GM18511 (cell line): ENCODE data around the gene GALNTL6.

Source experiments
- ATAC-seq: cut with Tn5 transposase; IDR thresholded peaks from one replicate; pipeline ENCODE4 v1.9.1; 2021; ENCODE audit warnings: mild to moderate bottlenecking, moderate library complexity; ENCODE audit not compliant: unreplicated experiment

The GALNTL6 gene

GRCh38 chr4:171812665-171813525, at the start of gene GALNTL6:
Gene GALNTL6 (plus strand): TSS chr4:171813404.
- ATAC-seq: peak; percentile 60

DNA sequence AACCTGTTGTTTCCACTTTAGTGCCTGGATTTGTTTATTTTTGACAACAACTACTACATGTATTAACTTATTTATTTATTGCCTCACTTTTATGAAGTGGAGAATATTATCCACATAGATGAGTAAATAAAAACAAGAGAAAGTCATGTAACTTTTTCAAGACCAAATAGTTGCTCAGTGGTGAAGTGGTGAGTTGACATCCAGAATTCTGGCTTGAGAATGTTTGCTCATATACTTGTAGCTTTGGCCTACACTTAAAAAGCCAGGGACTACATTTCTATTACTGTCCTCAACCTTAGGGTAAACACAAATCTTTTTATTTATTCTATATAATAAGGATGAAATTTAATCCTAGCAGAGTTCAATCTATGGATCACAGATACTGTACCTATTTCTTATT, 47.7 kb upstream of the GALNTL6 start:
- no peak for ATAC-seq

DNA sequence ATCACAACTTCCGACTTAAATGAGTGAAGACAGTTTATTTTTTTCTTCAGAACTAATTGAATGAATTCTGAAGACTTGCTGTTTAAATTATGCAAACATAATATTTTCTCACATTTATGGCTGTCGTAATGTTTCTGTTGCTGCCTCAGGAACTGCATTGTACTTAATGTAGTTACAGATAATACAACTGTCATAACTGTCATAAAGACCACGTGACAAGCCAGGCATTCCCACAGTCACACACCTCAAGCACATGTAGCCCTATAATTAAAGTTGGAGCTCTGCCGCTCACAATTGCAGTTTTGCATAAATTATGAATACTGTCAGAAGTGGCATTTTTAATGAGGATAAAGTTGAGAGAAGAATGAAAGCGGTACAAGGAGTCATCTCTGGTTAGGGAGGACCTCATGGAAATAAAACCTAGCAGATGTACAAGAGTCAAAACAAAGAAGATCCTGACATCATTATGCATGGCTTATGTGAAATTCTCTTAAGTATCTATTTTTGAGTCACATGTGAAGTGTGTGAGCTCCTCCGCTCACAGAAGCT, 38.5 kb upstream of the GALNTL6 start:
- ATAC-seq: no peak

GRCh38 chr4:171779301-171779700, 33.9 kb upstream of the GALNTL6 start:
- ATAC-seq: no peak

GRCh38 chr4:171785388-171785787, 27.8 kb upstream of the GALNTL6 start:
- no peak for ATAC-seq

DNA sequence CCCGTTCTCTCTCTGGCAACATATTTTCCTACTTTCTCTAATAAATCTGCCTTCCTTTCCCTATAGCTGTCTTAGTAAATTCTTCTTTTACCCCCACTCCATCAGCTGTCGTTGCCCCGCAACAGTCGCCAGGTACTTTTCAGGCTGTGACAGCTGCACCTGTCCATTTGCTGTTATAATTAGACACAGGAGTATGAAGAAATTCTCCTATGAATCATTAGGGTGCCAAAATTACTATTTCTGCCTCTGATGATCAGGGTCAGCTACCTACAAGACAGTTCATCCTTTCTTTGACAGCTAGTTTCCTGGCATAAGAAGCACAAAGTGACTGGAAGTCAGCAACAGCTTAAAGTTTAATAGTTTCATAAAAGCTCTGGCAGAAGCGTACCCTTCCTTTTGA, 19.5 kb upstream of the GALNTL6 start:
- no peak for ATAC-seq

GRCh38 chr4:171794528-171794927, 18.7 kb upstream of the GALNTL6 start:
- no peak for ATAC-seq

GRCh38 chr4:171809854-171810253, 3.4 kb upstream of the GALNTL6 start:
- no peak for ATAC-seq

- ATAC-seq: no peak
Observed at GRCh38 chr4:171812333-171812664, 905 bp upstream of the GALNTL6 start.

GRCh38 chr4:171813526-171814250, 484 bp downstream of the GALNTL6 start:
- peak; percentile 32 for ATAC-seq

GRCh38 chr4:171814545-171814944, 1.3 kb downstream of the GALNTL6 start:
- ATAC-seq: no peak

DNA sequence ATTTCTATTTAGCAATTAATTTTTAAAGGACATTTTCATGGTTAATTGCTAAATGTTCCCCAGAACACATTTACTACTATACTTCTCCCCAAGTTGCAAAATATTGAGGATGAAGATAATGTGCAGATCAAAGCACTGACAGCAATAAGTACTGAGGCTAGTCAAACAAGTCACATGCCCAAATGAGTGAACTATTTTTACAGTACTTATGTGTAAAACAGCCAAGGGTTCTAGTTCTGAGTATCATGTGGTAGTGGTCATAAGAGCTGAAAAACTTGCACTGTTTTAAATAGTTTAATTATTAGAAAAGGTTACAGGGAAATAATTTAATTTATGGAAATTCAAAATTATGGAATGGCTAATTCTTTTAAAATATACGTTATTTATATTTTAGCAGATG, 3.8 kb downstream of the GALNTL6 start:
- peak; percentile 43 for ATAC-seq

DNA sequence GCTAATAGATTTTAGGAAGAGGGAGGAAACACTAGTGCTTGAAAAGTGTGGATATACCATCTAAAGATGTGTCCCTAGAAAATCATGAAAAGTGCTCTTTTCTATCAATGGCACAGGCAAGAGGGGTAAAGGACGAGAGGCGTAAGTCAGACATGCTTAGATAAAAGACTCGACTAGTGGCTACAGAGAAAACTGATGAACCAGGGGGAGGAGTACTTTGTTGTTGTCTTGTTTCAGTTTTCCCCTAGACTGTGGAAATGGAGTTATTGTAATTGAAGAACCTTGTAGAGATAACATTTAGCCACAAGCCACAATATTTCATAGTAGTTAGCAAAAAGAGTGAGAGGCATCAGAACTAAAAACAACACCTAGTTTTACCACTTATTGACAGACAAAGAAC, 21.4 kb downstream of the GALNTL6 start:
- ATAC-seq: no peak

GRCh38 chr4:171843456-171843855, 30.3 kb downstream of the GALNTL6 start:
- ATAC-seq: no peak

GRCh38 chr4:171846232-171846631, 33.0 kb downstream of the GALNTL6 start:
- ATAC-seq: peak; percentile 74

- no peak for ATAC-seq
Observed at GRCh38 chr4:171846893-171847292, 33.7 kb downstream of the GALNTL6 start.

GRCh38 chr4:171847751-171848150, 34.5 kb downstream of the GALNTL6 start:
- no peak for ATAC-seq

GRCh38 chr4:171849686-171850222, 36.5 kb downstream of the GALNTL6 start:
- ATAC-seq: no peak

DNA sequence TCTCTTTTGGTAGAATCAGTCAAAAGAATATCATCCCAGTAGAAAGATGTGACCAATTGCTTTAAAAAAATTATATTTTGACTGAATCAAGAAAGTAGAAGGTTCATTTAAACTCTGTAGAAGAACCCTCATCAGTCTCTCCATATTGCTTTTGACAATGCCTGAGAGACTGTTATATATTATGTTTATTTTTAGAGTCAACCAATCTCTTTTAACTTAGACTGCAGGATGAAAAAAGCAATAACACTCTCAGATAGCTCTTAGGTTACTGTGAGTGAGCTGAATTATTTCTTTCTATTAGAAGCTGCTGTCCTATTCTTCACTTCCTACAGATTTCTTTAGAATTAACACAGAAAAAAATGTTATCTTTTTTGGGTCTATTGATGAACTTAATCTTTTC, 38.1 kb downstream of the GALNTL6 start:
- no peak for ATAC-seq

- ATAC-seq: no peak
Observed at GRCh38 chr4:171857302-171858012, 44.3 kb downstream of the GALNTL6 start.

GRCh38 chr4:171875291-171875690, 62.1 kb downstream of the GALNTL6 start:
- no peak for ATAC-seq
